22Rv1 (cell line): ENCODE measurements around the gene ZSWIM5.

ENCODE experiments used
- CTCF ChIP-seq: fragments of 450-650 bp; IDR thresholded peaks from 2 replicates; pipeline ENCODE4 v1.5.1; 2017; ENCODE audit warnings: mild to moderate bottlenecking
- ZFX ChIP-seq: fragments of 450-650 bp; IDR thresholded peaks from 2 replicates; pipeline ENCODE4 v1.6.1; 2017; ENCODE audit warnings: antibody characterized with exemption, borderline replicate concordance

- TF ChIP-seq CTCF (no peak), ZFX (no peak)
Measured at GRCh38 chr1:45008076-45008475, 198.3 kb downstream of the ZSWIM5 start.
